ENCODE results near the gene SDHD.
"Not testable (repeated sequence)": the region's sequence is repeated elsewhere in the genome, so short reads cannot be mapped to it uniquely, and the experiment has no call there.

Gene SDHD

GRCh38 chr11:112086422-112087191 is at the start of gene SDHD, which contains the start of gene TIMM8B:
Gene SDHD, plus strand, starts transcription at chr11:112086873. Its CDS starts 35 bp downstream, at chr11:112086908.
Gene TIMM8B, minus strand, starts transcription at chr11:112086756. Its CDS starts 33 bp downstream, at chr11:112086723.
- peak; percentile 90 for DNase-seq (ENCODE audit: low spot score)
- TF ChIP-seq, protein P1, sequence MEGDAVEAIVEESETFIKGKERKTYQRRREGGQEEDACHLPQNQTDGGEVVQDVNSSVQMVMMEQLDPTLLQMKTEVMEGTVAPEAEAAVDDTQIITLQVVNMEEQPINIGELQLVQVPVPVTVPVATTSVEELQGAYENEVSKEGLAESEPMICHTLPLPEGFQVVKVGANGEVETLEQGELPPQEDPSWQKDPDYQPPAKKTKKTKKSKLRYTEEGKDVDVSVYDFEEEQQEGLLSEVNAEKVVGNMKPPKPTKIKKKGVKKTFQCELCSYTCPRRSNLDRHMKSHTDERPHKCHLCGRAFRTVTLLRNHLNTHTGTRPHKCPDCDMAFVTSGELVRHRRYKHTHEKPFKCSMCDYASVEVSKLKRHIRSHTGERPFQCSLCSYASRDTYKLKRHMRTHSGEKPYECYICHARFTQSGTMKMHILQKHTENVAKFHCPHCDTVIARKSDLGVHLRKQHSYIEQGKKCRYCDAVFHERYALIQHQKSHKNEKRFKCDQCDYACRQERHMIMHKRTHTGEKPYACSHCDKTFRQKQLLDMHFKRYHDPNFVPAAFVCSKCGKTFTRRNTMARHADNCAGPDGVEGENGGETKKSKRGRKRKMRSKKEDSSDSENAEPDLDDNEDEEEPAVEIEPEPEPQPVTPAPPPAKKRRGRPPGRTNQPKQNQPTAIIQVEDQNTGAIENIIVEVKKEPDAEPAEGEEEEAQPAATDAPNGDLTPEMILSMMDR (IDR thresholded peaks at IDR 0.05; ENCODE audit: extremely low read depth, missing control alignments): no peak

GRCh38 chr11:112037527-112037926 is 49.1 kb upstream of the SDHD start:
- TF ChIP-seq, protein P1 (IDR thresholded peaks at IDR 0.05; ENCODE audit: extremely low read depth, missing control alignments): no peak
- DNase-seq (ENCODE audit: low spot score): no peak

GRCh38 chr11:112042161-112042960 is 44.3 kb upstream of the SDHD start:
- TF ChIP-seq, protein P1 (IDR thresholded peaks at IDR 0.05; ENCODE audit: extremely low read depth, missing control alignments): no peak
- DNase-seq (ENCODE audit: low spot score): no peak

DNA sequence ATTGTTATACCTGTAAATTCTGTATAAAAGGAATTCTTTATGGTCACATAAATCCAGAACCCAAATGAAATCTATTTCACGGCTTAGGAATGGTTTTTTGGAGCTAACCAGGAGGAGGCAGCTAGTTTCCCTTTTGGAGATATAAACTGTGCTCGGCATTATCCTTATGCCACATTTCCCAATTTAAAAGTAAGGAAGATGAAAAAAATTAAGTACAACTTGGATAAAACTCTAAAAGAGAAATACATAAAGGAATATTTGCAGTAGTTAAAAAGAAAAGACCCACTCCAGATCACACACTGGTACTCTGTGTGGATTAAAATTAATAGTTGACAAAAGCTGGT is 43.7 kb upstream of the SDHD start:
- TF ChIP-seq, protein P1 (IDR thresholded peaks at IDR 0.05; ENCODE audit: extremely low read depth, missing control alignments): no peak
- no peak for DNase-seq (ENCODE audit: low spot score)

GRCh38 chr11:112044961-112045360 is 41.7 kb upstream of the SDHD start:
- DNase-seq (ENCODE audit: low spot score): no peak
- TF ChIP-seq, protein P1 (IDR thresholded peaks at IDR 0.05; ENCODE audit: extremely low read depth, missing control alignments): no peak

- DNase-seq (ENCODE audit: low spot score): not testable (repeated sequence)
Observed at GRCh38 chr11:112046647-112047046, 40.0 kb upstream of the SDHD start.

GRCh38 chr11:112048256-112048655 is 38.4 kb upstream of the SDHD start:
- not testable (repeated sequence) for DNase-seq (ENCODE audit: low spot score)

DNA sequence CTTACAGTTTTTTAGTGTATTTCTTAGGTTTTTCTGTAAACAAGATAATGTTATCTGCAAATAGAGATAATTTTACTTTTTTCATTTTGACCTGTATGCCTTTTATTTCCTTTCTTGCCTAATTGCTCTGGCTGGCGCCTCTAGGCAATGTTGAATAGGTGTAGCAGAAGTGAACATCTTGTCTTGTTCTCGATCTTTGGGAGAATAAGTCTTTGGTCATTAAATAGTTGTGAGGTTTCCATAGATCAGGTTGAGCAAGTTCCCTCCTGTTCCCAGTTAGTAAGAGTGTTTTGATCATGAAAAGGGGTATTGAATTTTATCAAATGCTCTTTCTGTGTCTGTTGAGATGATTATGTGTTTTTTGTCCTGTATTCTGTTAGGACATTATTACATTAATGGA is 36.9 kb upstream of the SDHD start:
- TF ChIP-seq, protein P1 (IDR thresholded peaks at IDR 0.05; ENCODE audit: extremely low read depth, missing control alignments): no peak
- DNase-seq (ENCODE audit: low spot score): no peak
